CD14-positive monocyte (primary cell): Measurements from ENCODE around the gene MORN1. TPM values are rescaled to one million over a fixed set of nuclear protein-coding genes. Genes with fewer than 3 reads are reported as not detected.

Experiments
- DNase-seq, 3 donors: peaks; one replicate each; pipeline ENCODE4 v3.0.0-alpha.2; 2011 to 2022
- H2AFZ ChIP-seq: 2 replicates; pipeline ENCODE4 v1.6.0; 2012; ENCODE audit warnings: mild to moderate bottlenecking, low read depth, low read length, inconsistent platforms; ENCODE audit not compliant: insufficient read depth, poor library complexity, severe bottlenecking
- H3K27ac ChIP-seq, 2 donors: 1 replicate in 1 of 2; 2 replicates in 1 of 2; pipeline ENCODE4 v1.5.1; 2012 to 2013; ENCODE audit warnings: low read length in 2 of 2, control low read depth in 1 of 2, inconsistent platforms in 1 of 2, low read depth in 1 of 2, mild to moderate bottlenecking in 1 of 2
- H3K27me3 ChIP-seq, 2 donors: one replicate each; pipeline versions ENCODE4 v1.6.0 to v1.6.1; 2011 to 2013; ENCODE audit warnings: low read length in 2 of 2; ENCODE audit not compliant: control insufficient read depth in 2 of 2, insufficient read depth in 2 of 2
- H3K36me3 ChIP-seq, 2 donors: replicated peaks in 1 of 2; 1 replicate in 1 of 2; 2 replicates in 1 of 2; pipeline versions ENCODE4 v1.5.1 to v1.6.1; 2012 to 2013; ENCODE audit warnings: low read length in 2 of 2, control low read depth in 1 of 2, inconsistent platforms in 1 of 2, mild to moderate bottlenecking in 1 of 2; ENCODE audit not compliant: insufficient read depth in 2 of 2, control insufficient read depth in 1 of 2
- H3K4me1 ChIP-seq, 2 donors: 1 replicate in 1 of 2; 2 replicates in 1 of 2; pipeline versions ENCODE4 v1.5.1 to v1.6.1; 2012 to 2013; ENCODE audit warnings: low read length in 2 of 2, control low read depth in 1 of 2, inconsistent platforms in 1 of 2, mild to moderate bottlenecking in 1 of 2, moderate library complexity in 1 of 2; ENCODE audit not compliant: insufficient read depth in 2 of 2, control insufficient read depth in 1 of 2
- H3K4me2 ChIP-seq: replicated peaks from 2 replicates; pipeline ENCODE3; 2012; ENCODE audit warnings: low read length, moderate library complexity, mild to moderate bottlenecking; ENCODE audit not compliant: poor library complexity, severe bottlenecking; ENCODE audit errors: extremely low read depth
- H3K4me3 ChIP-seq, 3 experiments: fragments of 200-600 bp in 1 of 3; sonication (generic) in 1 of 3; replicated peaks in 1 of 3; 1 replicate in 2 of 3; 2 replicates in 1 of 3; pipeline ENCODE4 v1.5.1; 2011 to 2013; ENCODE audit warnings: low read length in 3 of 3, mild to moderate bottlenecking in 3 of 3, control low read depth in 2 of 3, low read depth in 2 of 3, inconsistent platforms in 1 of 3, moderate library complexity in 1 of 3
- H3K79me2 ChIP-seq: 2 replicates; pipeline ENCODE4 v1.6.0; 2012; ENCODE audit warnings: mild to moderate bottlenecking, control low read depth, inconsistent platforms, low read length, moderate library complexity; ENCODE audit not compliant: insufficient read depth
- H3K9ac ChIP-seq: 2 replicates; pipeline ENCODE4 v1.6.0; 2017; ENCODE audit warnings: low read length, mild to moderate bottlenecking; ENCODE audit not compliant: insufficient read depth, poor library complexity, severe bottlenecking
- H3K9me3 ChIP-seq, 2 donors: replicated peaks in 1 of 2; 1 replicate in 1 of 2; 2 replicates in 1 of 2; pipeline versions ENCODE4 v1.5.1 to v1.6.1; 2012 to 2013; ENCODE audit warnings: low read length in 2 of 2, control low read depth in 1 of 2; ENCODE audit not compliant: control insufficient read depth in 1 of 2, insufficient read depth in 1 of 2
- H4K20me1 ChIP-seq: 2 replicates; pipeline ENCODE4 v1.6.0; 2012; ENCODE audit warnings: mild to moderate bottlenecking, low read length, control low read depth, moderate library complexity; ENCODE audit not compliant: insufficient read depth
- H3K27ac Mint-ChIP-seq, 7 donors: one replicate each; pipeline ENCODE4 v1.8.0; 2020; ENCODE audit warnings: mild to moderate bottlenecking in 7 of 7, mixed read lengths in 7 of 7, moderate library complexity in 6 of 7, inconsistent platforms in 2 of 7
- H3K27me3 Mint-ChIP-seq, 3 donors: one replicate each; pipeline ENCODE4 v1.8.0; 2021 to 2022; ENCODE audit warnings: low read depth in 3 of 3, mild to moderate bottlenecking in 3 of 3, mixed read lengths in 3 of 3, moderate library complexity in 3 of 3, inconsistent platforms in 1 of 3
- H3K36me3 Mint-ChIP-seq, 2 donors: one replicate each; pipeline ENCODE4 v1.8.0; 2020; ENCODE audit warnings: mixed read lengths in 2 of 2, inconsistent platforms in 1 of 2, mild to moderate bottlenecking in 1 of 2
- H3K4me1 Mint-ChIP-seq: one replicate; pipeline ENCODE4 v1.8.0; 2020; ENCODE audit warnings: mild to moderate bottlenecking, mixed read lengths
- H3K4me3 Mint-ChIP-seq, 2 donors: one replicate each; pipeline ENCODE4 v1.8.0; 2020; ENCODE audit warnings: mild to moderate bottlenecking in 2 of 2, mixed read lengths in 2 of 2, moderate library complexity in 1 of 2
- H3K9me3 Mint-ChIP-seq, 7 donors: one replicate each; pipeline ENCODE4 v1.8.0; 2020 to 2022; ENCODE audit warnings: mixed read lengths in 7 of 7, mild to moderate bottlenecking in 6 of 7, moderate library complexity in 6 of 7, inconsistent platforms in 2 of 7
- CTCF ChIP-seq: fragments of 200-600 bp; IDR thresholded peaks from one replicate; pipeline ENCODE4 v1.8.0; 2022; ENCODE audit warnings: antibody characterized with exemption, mild to moderate bottlenecking
- WGBS: methylation state at CpG from one replicate; pipeline ENCODE4 v1.1.5; 2013; ENCODE audit warnings: missing lambda C conversion rate; ENCODE audit not compliant: insufficient coverage; 5-methylcytosine and 5-hydroxymethylcytosine counted together
- intact Hi-C, 2 donors: fragments of 100-400 bp; cut with micrococcal nuclease; formaldehyde crosslinking; loops; one replicate each; pipeline versions ENCODE4 v1.15.0 to v1.15.1; 2023
- polyA plus RNA-seq, 3 donors: library from polyadenylated mRNA; depleted of rRNA in 1 of 3; unstranded in 2 of 3; stranded (reverse) in 1 of 3; fragments of 300-500 nt in 2 of 3; fragments of >200 nt in 1 of 3; fragmentation: Illumina TruSeq in 2 of 3; gene quantifications; 1 replicate in 2 of 3; 2 replicates in 1 of 3; pipeline ENCODE4 v1.2.3, GENCODE V29; 2012 to 2021

The MORN1 gene
- polyA plus RNA-seq, 3 donors = 1.5 to 3.0 (median 1.7) TPM

- no peak for DNase-seq
- Histone ChIP-seq H3K4me3 (no peak overlapping the region), H3K27ac (no peak overlapping the region), H3K9ac (no peak overlapping the region), H3K9me3 (no peaks in the 10 kb centered on the region), H3K79me2 (no peaks in the 10 kb centered on the region), H2AFZ (no peak overlapping the region), H4K20me1 (no peaks in the 10 kb centered on the region), H3K36me3 (no peaks in the 10 kb centered on the region), H3K4me1 (no peaks in the 10 kb centered on the region), H3K27me3 (no peaks in the 10 kb centered on the region), H3K4me2 (no peak overlapping the region)
- Mint-ChIP-seq H3K27me3 (peaks cover 4 to 10% (median 4%) of the 10 kb centered on the region in 3 donors), H3K27ac (no peak overlapping the region), H3K9me3 (peaks cover 0 to 2% (median 0%) of the 10 kb centered on the region in 7 donors), H3K4me3 (no peak overlapping the region), H3K36me3 (no peaks in the 10 kb centered on the region), H3K4me1 (no peaks in the 10 kb centered on the region)
- 96% methylated on average over 31 of the region's 36 CpGs for WGBS
- TF ChIP-seq CTCF = no peak
- intact Hi-C loops = no loop called here
Measured at GRCh38 chr1:2335721-2336455, 55.5 kb downstream of the MORN1 start.

GRCh38 chr1:2334883-2335534 is 56.3 kb downstream of the MORN1 start:
- no peak for TF ChIP-seq CTCF
- no peak overlapping the region for H3K4me3 ChIP-seq
- whole genome bisulfite sequencing = 90% methylated on average over 26 of the region's 33 CpGs
- intact Hi-C loops = no loop called here
- no peaks in the 10 kb centered on the region for H3K79me2 ChIP-seq
- no peak overlapping the region for H3K27ac ChIP-seq
- H3K4me3 Mint-ChIP-seq = no peak overlapping the region
- no peak overlapping the region for H3K4me2 ChIP-seq
- H4K20me1 ChIP-seq = no peaks in the 10 kb centered on the region
- H3K9ac ChIP-seq = no peak overlapping the region
- H3K27me3 Mint-ChIP-seq = peaks cover 4 to 10% (median 4%) of the 10 kb centered on the region in 3 donors
- no peaks in the 10 kb centered on the region for H3K4me1 Mint-ChIP-seq
- no peaks in the 10 kb centered on the region for H3K4me1 ChIP-seq
- no peaks in the 10 kb centered on the region for H3K36me3 Mint-ChIP-seq
- no peaks in the 10 kb centered on the region for H3K27me3 ChIP-seq
- no peak for DNase-seq
- H3K36me3 ChIP-seq = no peaks in the 10 kb centered on the region
- H3K9me3 Mint-ChIP-seq = peaks cover 0 to 2% (median 0%) of the 10 kb centered on the region in 7 donors
- H3K27ac Mint-ChIP-seq = no peak overlapping the region
- H3K9me3 ChIP-seq = no peaks in the 10 kb centered on the region
- H2AFZ ChIP-seq = no peak overlapping the region
